ENCODE data around the gene PHLDB3.

The PHLDB3 gene

GRCh38 chr19:43546581-43546980 lies 42.0 kb upstream of the PHLDB3 start:
- Histone ChIP-seq H3K27me3 (ENCODE audit: control insufficient read depth, low read length) (no peaks in the 10 kb centered on the region), H3K9me2 (replicated peaks; ENCODE audit: control insufficient read depth, low read length) (no peaks in the 10 kb centered on the region), H3K9me3 (ENCODE audit: control insufficient read depth, insufficient read depth, low read length) (no peaks in the 10 kb centered on the region), H3F3A (ENCODE audit: control insufficient read depth, insufficient read depth) (no peaks in the 10 kb centered on the region), H3K4me3 (ENCODE audit: low read length) (no peak overlapping the region), H3K4me2 (ENCODE audit: low read length) (no peak overlapping the region), H4K20me1 (ENCODE audit: control insufficient read depth, insufficient read depth, low read depth, low read length) (no peaks in the 10 kb centered on the region), H3K79me2 (ENCODE audit: control insufficient read depth, low read length) (no peaks in the 10 kb centered on the region), H3K4me1 (ENCODE audit: control insufficient read depth, low read length) (no peaks in the 10 kb centered on the region), H3K27ac (ENCODE audit: low read depth, low read length) (no peak overlapping the region), H3K36me3 (ENCODE audit: control insufficient read depth, low read length) (peaks cover 26% of the 10 kb centered on the region)
- TF ChIP-seq CTCF (IDR thresholded peaks at IDR 0.05; ENCODE audit: low read depth, low read length, poor library complexity, severe bottlenecking) (no peak), EZH2phosphoT487 (IDR thresholded peaks at IDR 0.05; ENCODE audit: borderline replicate concordance, low read length) (no peak)

DNA sequence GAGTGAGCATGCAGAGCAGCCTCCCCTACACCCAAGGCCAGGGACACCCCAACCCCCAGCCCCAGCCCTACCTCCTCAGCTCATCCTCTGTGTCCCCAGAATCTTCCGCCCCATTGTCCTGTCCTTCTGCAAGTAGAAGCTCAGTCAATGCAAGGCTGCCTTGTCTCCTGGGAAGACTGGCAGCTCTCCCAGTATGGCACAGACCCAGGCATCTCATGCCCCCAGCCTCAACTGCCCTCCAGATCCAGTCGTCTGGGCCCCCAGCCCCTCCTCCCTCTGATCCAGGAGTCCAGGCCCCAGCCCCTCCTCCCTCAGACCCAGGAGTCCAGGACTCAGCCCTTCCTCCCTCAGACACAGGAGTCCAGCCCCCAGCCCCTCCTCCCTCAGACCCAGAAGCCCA lies 41.4 kb upstream of the PHLDB3 start:
- Histone ChIP-seq H3K4me2 (ENCODE audit: low read length) (no peak overlapping the region), H3K9me3 (ENCODE audit: control insufficient read depth, insufficient read depth, low read length) (no peaks in the 10 kb centered on the region), H3K27me3 (ENCODE audit: control insufficient read depth, low read length) (no peaks in the 10 kb centered on the region), H3K36me3 (ENCODE audit: control insufficient read depth, low read length) (peaks cover 22% of the 10 kb centered on the region; the same call in 1 of the 2 replicates), H3K79me2 (ENCODE audit: control insufficient read depth, low read length) (no peaks in the 10 kb centered on the region), H3K9me2 (replicated peaks; ENCODE audit: control insufficient read depth, low read length) (no peaks in the 10 kb centered on the region), H4K20me1 (ENCODE audit: control insufficient read depth, insufficient read depth, low read depth, low read length) (no peaks in the 10 kb centered on the region), H3K27ac (ENCODE audit: low read depth, low read length) (no peak overlapping the region), H3K4me3 (ENCODE audit: low read length) (no peak overlapping the region), H3F3A (ENCODE audit: control insufficient read depth, insufficient read depth) (no peaks in the 10 kb centered on the region), H3K4me1 (ENCODE audit: control insufficient read depth, low read length) (no peaks in the 10 kb centered on the region)
- TF ChIP-seq EZH2phosphoT487 (IDR thresholded peaks at IDR 0.05; ENCODE audit: borderline replicate concordance, low read length) (no peak), CTCF (IDR thresholded peaks at IDR 0.05; ENCODE audit: low read depth, low read length, poor library complexity, severe bottlenecking) (no peak)

- H3K4me3 ChIP-seq (ENCODE audit: low read length) = no peak overlapping the region
- no peaks in the 10 kb centered on the region for H3K4me1 ChIP-seq (ENCODE audit: control insufficient read depth, low read length)
- peaks cover 24% of the 10 kb centered on the region; the same call in 1 of the 2 replicates for H3K36me3 ChIP-seq (ENCODE audit: control insufficient read depth, low read length)
- no peaks in the 10 kb centered on the region for H3K9me2 ChIP-seq (replicated peaks; ENCODE audit: control insufficient read depth, low read length)
- no peak overlapping the region for H3K4me2 ChIP-seq (ENCODE audit: low read length)
- H3K27ac ChIP-seq (ENCODE audit: low read depth, low read length) = no peak overlapping the region
- no peaks in the 10 kb centered on the region for H3F3A ChIP-seq (ENCODE audit: control insufficient read depth, insufficient read depth)
- no peaks in the 10 kb centered on the region for H3K9me3 ChIP-seq (ENCODE audit: control insufficient read depth, insufficient read depth, low read length)
- H3K27me3 ChIP-seq (ENCODE audit: control insufficient read depth, low read length) = no peaks in the 10 kb centered on the region
- no peaks in the 10 kb centered on the region for H3K79me2 ChIP-seq (ENCODE audit: control insufficient read depth, low read length)
- TF ChIP-seq EZH2phosphoT487 (IDR thresholded peaks at IDR 0.05; ENCODE audit: borderline replicate concordance, low read length) (no peak), CTCF (IDR thresholded peaks at IDR 0.05; ENCODE audit: low read depth, low read length, poor library complexity, severe bottlenecking) (no peak)
- no peaks in the 10 kb centered on the region for H4K20me1 ChIP-seq (ENCODE audit: control insufficient read depth, insufficient read depth, low read depth, low read length)
Observed at GRCh38 chr19:43545276-43545675, 40.7 kb upstream of the PHLDB3 start.

DNA sequence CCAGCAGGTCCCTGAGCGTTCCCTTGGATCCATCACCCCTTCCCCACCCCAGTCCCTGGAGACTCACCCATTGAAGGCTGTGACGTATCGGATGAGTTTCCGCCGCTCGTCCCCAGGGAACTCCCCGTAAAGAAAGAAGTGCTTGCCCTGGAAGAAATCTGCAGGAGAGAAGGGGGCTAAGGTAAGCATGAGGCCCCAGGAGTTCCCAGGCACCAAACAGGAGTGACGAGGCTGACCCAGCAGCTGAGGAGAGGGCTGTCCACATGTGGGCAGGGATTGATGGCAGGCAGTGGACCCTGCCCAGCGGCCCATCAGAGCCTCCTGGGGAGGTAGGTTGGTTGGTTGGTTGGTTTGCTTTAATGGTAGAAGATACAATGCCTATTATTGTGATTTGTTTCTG lies 39.5 kb upstream of the PHLDB3 start:
- Histone ChIP-seq H3K9me3 (ENCODE audit: control insufficient read depth, insufficient read depth, low read length) (no peaks in the 10 kb centered on the region), H3K9me2 (replicated peaks; ENCODE audit: control insufficient read depth, low read length) (no peaks in the 10 kb centered on the region), H3K27me3 (ENCODE audit: control insufficient read depth, low read length) (no peaks in the 10 kb centered on the region), H3K4me1 (ENCODE audit: control insufficient read depth, low read length) (no peaks in the 10 kb centered on the region), H4K20me1 (ENCODE audit: control insufficient read depth, insufficient read depth, low read depth, low read length) (no peaks in the 10 kb centered on the region), H3F3A (ENCODE audit: control insufficient read depth, insufficient read depth) (no peaks in the 10 kb centered on the region), H3K27ac (ENCODE audit: low read depth, low read length) (no peak overlapping the region), H3K79me2 (ENCODE audit: control insufficient read depth, low read length) (no peaks in the 10 kb centered on the region), H3K36me3 (ENCODE audit: control insufficient read depth, low read length) (peaks cover 31% of the 10 kb centered on the region), H3K4me2 (ENCODE audit: low read length) (no peak overlapping the region), H3K4me3 (ENCODE audit: low read length) (no peak overlapping the region)
- no peak for TF ChIP-seq CTCF (IDR thresholded peaks at IDR 0.05; ENCODE audit: low read depth, low read length, poor library complexity, severe bottlenecking)
- TF ChIP-seq EZH2phosphoT487 (IDR thresholded peaks at IDR 0.05; ENCODE audit: borderline replicate concordance, low read length) = no peak

Data from DOHH2 (cell line).